Ascending aorta (tissue), 2 donors: ENCODE measurements around the gene MCTS1. TPM values are rescaled to one million over a fixed set of nuclear protein-coding genes. Genes with fewer than 3 reads are reported as not detected.
"Not testable (repeated sequence)": the region's sequence is repeated elsewhere in the genome, so short reads cannot be mapped to it uniquely, and the experiment has no call there.

ENCODE experiments used
- DNase-seq, 2 donors: peaks; one replicate each; pipeline ENCODE4 v3.0.0-alpha.2; 2019; ENCODE audit warnings: low spot score in 2 of 2
- H3K27ac ChIP-seq, 2 donors: fragments of 200-600 bp; sonication (generic); one replicate each; pipeline ENCODE4 v1.5.1; 2016 to 2017; ENCODE audit warnings: mild to moderate bottlenecking in 1 of 2
- H3K27me3 ChIP-seq: fragments of 200-600 bp; sonication (generic); one replicate; pipeline ENCODE4 v1.5.1; 2017
- H3K36me3 ChIP-seq, 2 donors: fragments of 200-600 bp; sonication (generic); one replicate each; pipeline ENCODE4 v1.5.1; 2016
- H3K4me1 ChIP-seq, 2 donors: fragments of 200-600 bp; sonication (generic); one replicate each; pipeline ENCODE4 v1.5.1; 2016 to 2017; ENCODE audit warnings: mild to moderate bottlenecking in 1 of 2
- H3K4me3 ChIP-seq, 2 donors: fragments of 200-600 bp; sonication (generic); one replicate each; pipeline ENCODE4 v1.5.1; 2016 to 2017; ENCODE audit warnings: mild to moderate bottlenecking in 1 of 2
- H3K9me3 ChIP-seq, 2 donors: fragments of 200-600 bp; sonication (generic); one replicate each; pipeline ENCODE4 v1.5.1; 2016
- CTCF ChIP-seq, 3 experiments: fragments of 200-600 bp in 2 of 3; fragments of 450-650 bp in 1 of 3; sonication (generic) in 2 of 3; IDR thresholded peaks; one replicate each; pipeline ENCODE4 v1.5.1; 2016 to 2019; ENCODE audit warnings: antibody characterized with exemption in 3 of 3, mild to moderate bottlenecking in 1 of 3, moderate library complexity in 1 of 3
- intact Hi-C: fragments of 100-400 bp; cut with DNase I; formaldehyde crosslinking; loops from one replicate; pipeline ENCODE4 v1.15.1; 2023
- total RNA-seq: library from RNA; depleted of rRNA; stranded (reverse); fragments of >200 nt; gene quantifications from one replicate; pipeline ENCODE4 v1.1.0, GENCODE V29; 2016

Gene MCTS1
- total RNA-seq, 1 donor from 2014 or later, result not detected

- no peak overlapping the region for H3K27ac ChIP-seq
- no peaks in the 10 kb centered on the region for H3K4me1 ChIP-seq
- no peak for DNase-seq
- no peaks in the 10 kb centered on the region for H3K27me3 ChIP-seq
- TF ChIP-seq CTCF (IDR thresholded peaks at IDR 0.05), result no peak
- intact Hi-C loops, result no loop called here
- H3K9me3 ChIP-seq, result no peaks in the 10 kb centered on the region
- H3K36me3 ChIP-seq, result no peaks in the 10 kb centered on the region
- H3K4me3 ChIP-seq, result no peak overlapping the region
Observed at GRCh38 chrX:120568609-120569008, 35.3 kb upstream of the MCTS1 start.

GRCh38 chrX:120570011-120570600 lies 33.8 kb upstream of the MCTS1 start:
- no peak for DNase-seq
- no peak overlapping the region for H3K4me3 ChIP-seq
- H3K27ac ChIP-seq, result no peak overlapping the region
- H3K36me3 ChIP-seq, result no peaks in the 10 kb centered on the region
- intact Hi-C loops, result no loop called here
- no peaks in the 10 kb centered on the region for H3K4me1 ChIP-seq
- no peaks in the 10 kb centered on the region for H3K9me3 ChIP-seq
- H3K27me3 ChIP-seq, result no peaks in the 10 kb centered on the region
- no peak for TF ChIP-seq CTCF (IDR thresholded peaks at IDR 0.05)

GRCh38 chrX:120573806-120574205 lies 30.1 kb upstream of the MCTS1 start:
- H3K4me1 ChIP-seq, H3K27me3 ChIP-seq, H3K36me3 ChIP-seq, H3K4me3 ChIP-seq, H3K27ac ChIP-seq, DNase-seq, H3K9me3 ChIP-seq, intact Hi-C loops: not testable (repeated sequence)

GRCh38 chrX:120575379-120576114 lies 28.4 kb upstream of the MCTS1 start:
- Histone ChIP-seq H3K4me1 (no peaks in the 10 kb centered on the region), H3K4me3 (no peak overlapping the region), H3K36me3 (no peaks in the 10 kb centered on the region), H3K9me3 (no peaks in the 10 kb centered on the region), H3K27ac (no peak overlapping the region), H3K27me3 (no peaks in the 10 kb centered on the region)
- no peak for TF ChIP-seq CTCF (IDR thresholded peaks at IDR 0.05)
- DNase-seq, result no peak
- intact Hi-C loops, result no loop called here

- no peaks in the 10 kb centered on the region for H3K36me3 ChIP-seq
- H3K4me3 ChIP-seq, result no peak overlapping the region
- H3K4me1 ChIP-seq, result no peaks in the 10 kb centered on the region
- H3K27me3 ChIP-seq, result no peaks in the 10 kb centered on the region
- H3K27ac ChIP-seq, result no peak overlapping the region
- intact Hi-C loops, result no loop called here
- no peaks in the 10 kb centered on the region for H3K9me3 ChIP-seq
- no peak for DNase-seq
- no peak for TF ChIP-seq CTCF (IDR thresholded peaks at IDR 0.05)
Observed at GRCh38 chrX:120585702-120586101, 18.2 kb upstream of the MCTS1 start.

- intact Hi-C loops, result loop anchor here (1.0 kb wide), 2 partner anchors 25 to 43 kb away; no protein-coding TSS in a partner anchor
Observed at GRCh38 chrX:120604361-120604782, 471 bp downstream of the MCTS1 start.

More at GRCh38 chrX:120604361-120604782, 471 bp downstream of the MCTS1 start:
- Histone ChIP-seq H3K9me3 (no peaks in the 10 kb centered on the region), H3K27ac (peak overlapping the region; percentile 75 to 89), H3K36me3 (peaks cover 0 to 12% of the 10 kb centered on the region in 2 donors), H3K4me1 (no peaks in the 10 kb centered on the region), H3K4me3 (peak overlapping the region; percentile 62 to 63), H3K27me3 (no peaks in the 10 kb centered on the region)
- no peak for TF ChIP-seq CTCF (IDR thresholded peaks at IDR 0.05)
- no peak for DNase-seq
